Measurements from ENCODE around the gene STAT5B.
"Not testable (repeated sequence)": the region's sequence is repeated elsewhere in the genome, so short reads cannot be mapped to it uniquely, and the experiment has no call there.

Gene STAT5B

DNA sequence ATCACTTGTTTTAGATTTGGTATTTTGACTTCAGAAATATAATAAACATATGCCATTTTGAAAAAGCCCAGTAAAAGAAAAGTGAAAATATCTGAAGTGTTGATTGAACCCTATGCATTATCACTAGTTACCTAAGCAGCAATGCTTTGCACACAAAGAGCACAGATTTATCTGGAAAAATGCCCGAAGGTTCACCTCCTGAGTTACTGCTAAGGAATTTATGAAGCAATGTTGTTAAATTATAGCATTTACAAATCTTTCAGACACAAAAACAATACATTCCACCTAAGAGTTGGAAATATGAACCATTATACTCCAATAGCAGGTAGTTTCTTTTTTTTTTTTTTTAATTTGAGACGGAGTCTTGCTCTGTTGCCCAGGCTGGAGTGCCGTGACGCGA is 43.0 kb downstream of the STAT5B start:
- peak; percentile 33 for DNase-seq (ENCODE audit: low spot score)

DNA sequence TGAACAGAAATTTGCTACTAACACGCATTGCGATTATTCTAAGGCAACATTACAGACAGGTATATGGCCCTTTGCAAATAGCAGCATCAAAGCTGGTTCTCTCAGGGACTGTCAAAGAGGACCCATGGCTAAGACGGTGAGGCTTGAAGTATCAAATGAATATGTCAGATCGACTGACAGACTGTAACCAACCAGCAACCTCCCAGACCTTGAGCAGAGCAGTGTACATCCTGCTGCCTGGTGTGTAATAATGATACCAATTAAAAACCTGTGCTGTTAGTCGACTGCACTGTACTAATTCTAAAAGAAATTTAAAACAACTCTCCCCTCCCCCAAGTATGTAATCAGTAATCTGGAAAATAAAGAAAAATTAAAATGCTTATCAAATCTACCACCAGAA is 46.0 kb downstream of the STAT5B start:
- no peak for DNase-seq (ENCODE audit: low spot score)

DNA sequence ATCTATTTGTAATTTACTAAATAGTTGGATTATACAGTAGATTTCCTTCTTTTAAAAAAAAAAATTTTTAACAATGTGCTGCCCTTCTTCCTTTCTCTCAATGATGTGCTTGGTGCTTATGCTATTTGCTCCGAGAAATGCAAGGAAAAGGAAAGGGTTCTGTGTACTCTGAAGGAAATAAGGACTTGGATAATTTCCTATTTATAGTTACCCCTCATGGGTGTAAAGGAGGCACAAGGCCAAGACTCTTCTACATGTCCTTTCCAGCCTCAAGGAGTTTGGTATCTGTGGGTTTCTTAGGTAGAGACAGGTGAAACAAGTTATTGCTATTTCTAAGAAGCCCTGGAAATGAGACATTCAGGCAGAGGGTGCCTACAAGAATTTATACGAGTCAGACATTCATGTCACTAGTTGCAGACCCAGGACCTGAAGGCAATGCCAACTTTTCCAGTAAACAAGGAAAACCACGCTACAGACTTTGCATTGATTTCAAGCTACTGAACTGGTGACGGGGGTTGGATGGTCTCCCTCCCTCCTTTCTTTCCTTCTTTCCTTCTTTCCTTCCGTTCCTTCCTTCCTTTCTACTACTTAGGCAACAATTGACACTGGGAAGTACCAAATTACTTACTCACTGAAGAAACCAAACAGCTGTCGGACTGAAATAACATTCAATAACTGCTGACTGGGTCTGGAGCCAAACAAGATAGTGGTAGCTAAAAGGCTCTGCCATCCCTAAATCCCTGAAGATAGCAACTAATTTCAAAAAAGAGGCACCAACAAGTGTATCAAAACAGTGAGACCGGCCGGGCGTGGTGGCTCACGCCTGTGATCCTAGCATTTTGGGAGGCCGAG is 48.1 kb downstream of the STAT5B start:
- peak; percentile 8 for DNase-seq (ENCODE audit: low spot score)

DNA sequence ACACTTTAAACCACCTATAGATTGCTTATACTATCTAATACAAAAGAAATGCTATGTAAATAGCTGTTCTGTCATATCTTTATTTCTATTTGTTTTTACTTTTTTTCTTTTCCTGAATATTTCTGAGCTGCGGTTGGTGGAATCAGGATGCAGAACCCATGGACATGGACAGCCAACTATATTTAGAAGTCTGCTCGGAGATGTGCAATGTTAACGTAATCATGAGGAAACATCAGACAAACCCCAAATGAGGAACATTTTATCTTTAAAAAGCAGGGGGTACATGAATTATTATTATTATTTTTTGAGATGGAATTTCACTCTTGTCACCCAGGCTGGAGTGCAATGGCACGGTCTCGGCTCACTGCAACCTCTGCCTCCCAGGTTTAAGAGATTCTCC is 50.5 kb downstream of the STAT5B start:
- no peak for DNase-seq (ENCODE audit: low spot score)

DNA sequence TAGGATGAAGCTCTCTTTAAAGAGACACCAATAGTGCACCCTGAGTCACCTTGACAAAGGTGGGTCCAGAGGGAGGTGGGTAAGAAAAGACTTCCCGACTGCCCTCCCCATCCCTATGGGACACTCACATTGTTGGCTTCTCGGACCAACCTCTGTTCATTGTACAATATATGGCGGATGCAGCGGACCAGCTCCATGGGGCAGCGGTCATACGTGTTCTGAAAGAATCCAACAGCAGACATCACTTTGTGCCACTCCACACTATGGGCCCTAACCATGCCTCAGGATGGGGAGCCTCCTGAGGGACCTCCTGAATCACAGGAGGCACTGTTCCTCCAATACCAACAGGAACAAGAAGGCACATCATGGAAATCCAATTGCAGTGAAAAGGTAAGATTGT is 51.5 kb downstream of the STAT5B start:
- DNase-seq (ENCODE audit: low spot score): no peak

DNA sequence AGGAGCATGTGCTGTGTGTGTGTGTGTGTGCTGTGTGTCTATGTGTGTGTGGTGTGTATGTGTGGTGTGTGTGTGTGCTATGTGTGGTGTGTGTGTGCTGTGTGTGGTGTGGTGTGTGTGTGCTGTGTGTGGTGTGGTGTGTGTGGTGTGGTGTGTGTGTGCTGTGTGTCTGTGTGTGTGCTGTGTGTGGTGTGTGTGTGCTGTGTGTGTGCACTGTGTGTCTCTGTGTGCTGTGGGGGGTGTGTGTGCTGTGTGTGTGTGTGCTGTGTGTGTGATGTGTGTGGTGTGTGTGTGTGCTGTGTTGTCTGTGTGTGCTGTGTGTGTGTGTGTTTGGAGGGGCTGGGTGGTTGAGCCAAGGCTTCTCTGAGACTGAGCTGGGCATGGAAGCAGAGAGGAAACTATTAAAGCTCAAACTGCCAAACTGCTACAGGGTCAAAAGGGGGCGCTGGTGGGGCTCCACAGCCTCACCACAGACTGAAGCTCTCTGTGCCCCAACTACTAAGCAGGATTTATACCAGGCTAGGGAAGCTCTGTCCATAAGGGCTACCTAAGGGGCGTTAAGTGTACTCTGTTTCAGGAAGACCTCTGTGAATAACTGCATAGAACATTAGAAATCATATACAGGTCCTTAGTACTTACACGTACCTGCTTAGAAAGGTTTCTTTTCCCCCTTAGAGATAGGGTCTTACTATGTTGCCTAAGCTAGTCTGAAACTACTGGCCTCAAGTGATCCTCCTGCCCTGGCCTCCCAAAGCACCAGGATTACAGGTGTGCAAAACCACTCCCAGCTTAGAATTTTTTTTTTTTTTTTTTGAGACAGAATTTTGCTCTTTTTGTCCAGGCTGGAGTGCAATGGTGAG is 54.1 kb downstream of the STAT5B start:
- DNase-seq (ENCODE audit: low spot score): peak; percentile 55

DNA sequence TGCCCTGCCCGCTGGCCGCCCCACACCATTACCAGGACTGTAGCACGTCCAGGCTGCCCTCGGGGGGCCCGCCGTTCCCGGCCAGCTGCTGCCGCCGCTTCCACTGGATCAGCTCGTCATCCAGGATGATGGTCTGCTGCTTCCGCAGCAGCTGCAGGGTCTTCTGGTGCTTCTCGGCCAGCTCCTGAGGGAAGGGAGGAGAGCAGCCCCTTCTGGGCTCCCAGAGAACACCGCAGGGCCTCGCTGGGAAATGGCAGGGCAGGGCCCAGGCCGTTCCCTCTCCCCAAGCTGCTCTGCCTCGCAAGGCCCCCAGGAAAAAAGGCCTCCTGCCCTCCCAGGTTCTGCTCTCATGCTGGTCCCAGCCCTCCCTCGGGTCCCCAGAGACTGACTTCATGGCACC is 56.9 kb downstream of the STAT5B start:
- not testable (repeated sequence) for DNase-seq (ENCODE audit: low spot score)

DNA sequence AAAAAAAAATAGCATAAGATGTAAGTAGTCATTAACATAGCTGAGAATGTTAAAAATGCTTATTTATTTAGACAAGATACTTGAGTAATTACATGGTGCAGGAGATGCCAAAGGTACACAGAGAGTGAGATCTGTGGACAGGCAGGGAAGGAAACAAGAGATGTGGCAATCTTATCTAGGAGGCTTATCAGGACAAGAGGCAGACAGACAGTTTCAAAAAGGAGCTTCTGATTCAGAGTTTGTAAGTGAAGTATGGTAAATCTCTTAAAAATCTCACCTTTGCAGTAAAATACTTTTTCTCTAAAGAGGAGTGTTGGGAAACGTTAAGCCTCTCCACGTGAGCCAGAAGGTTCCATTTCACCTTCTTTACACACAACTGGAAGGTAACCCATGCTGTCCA is 62.0 kb downstream of the STAT5B start:
- DNase-seq (ENCODE audit: low spot score): no peak

DNA sequence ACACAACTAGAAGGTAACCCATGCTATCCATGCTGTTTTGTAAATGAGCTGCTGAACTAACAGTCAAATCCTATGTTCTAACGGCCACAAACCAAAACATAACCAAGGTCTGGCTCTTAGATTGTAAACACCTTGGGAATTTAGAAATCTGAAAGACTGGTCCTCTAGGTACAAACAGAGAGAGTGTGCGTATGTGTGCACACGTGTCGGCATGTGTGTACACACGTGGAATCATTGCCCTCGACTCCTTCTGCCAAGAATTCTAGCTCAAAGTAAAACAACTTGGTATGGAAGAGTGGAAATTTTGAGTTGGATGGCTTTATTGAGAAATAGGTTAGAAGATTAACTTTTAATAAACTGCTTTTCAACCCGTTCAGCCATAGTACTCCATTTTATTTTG is 63.8 kb downstream of the STAT5B start:
- DNase-seq (ENCODE audit: low spot score): peak; percentile 31

DNA sequence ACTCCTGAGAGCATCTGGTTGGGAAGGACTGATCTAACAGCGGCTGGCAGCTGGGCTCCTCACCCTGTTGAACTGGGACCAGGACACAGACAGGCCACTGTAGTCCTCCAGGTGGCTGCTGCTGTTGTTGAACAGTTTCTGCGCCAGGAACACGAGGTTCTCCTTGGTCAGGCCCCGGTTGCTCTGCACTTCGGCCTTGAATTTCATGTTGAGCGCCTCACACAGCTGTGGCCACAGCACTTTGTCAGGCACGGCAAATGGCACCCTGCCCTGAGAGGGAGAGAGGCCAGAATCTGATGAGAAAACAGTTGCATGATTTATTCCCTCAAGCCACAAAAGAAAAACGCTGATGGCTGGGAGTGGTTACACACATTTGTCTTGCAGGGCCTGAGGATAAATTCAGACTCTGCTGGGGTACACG is 64.3 kb downstream of the STAT5B start:
- DNase-seq (ENCODE audit: low spot score): peak; percentile 58

DNA sequence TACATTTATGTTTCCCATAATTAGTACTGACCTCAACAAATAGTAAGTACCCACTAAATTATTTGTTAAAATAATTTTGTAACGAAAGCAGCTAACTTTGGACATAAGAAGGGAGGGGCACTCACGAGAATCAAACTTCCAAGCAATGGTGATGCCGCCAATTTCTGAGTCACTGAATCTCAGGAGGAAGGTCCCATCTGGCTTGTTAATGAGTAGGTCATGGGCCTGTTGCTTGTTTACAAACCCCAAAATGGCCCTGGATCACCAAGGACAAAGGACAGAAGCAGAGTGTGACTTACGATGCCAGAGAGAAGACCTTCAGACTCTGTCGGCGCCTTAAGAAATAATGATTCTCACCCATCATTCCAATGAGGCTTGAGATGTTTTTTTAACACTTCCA is 66.1 kb downstream of the STAT5B start:
- no peak for DNase-seq (ENCODE audit: low spot score)

DNA sequence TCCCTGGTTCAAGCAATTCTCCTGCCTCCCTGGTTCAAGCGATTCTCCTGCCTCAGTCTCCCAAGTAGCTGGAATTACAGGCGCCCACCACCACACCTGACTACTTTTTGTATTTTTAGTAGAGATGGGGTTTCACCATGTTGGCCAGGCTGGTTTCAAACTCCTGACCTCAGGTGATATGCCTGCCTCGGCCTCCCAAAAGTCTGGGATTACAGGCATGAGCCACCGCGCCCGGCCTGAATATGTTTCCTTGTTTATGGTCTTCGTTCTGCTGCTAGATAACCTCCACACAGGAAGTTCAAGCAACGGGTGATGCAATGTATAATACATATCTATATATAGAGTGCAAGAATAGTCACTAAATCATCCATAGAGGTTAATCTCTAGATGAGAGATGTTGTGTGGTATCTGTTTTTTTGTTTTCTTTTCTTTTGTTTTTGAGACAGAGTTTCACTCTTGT is 70.0 kb downstream of the STAT5B start:
- DNase-seq (ENCODE audit: low spot score): not testable (repeated sequence)

DNA sequence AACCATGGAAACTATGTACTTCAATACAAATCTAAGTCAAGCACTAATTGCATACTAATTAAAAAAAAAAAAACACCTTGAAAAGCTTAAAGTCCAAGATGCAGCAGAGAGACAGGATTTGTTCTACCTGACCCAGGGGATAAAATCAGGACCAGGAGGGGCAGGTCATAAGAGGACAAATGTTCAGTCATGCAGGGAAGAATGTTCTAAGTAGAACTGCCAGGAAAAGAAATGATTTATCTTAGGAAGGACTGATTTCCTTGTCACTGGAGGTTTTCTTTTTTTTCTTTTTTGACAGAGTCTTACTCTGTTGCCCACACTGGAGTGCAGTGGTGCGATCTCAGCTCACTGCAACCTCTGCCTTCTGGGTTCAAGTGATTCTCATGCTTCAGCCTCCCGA is 72.8 kb downstream of the STAT5B start:
- DNase-seq (ENCODE audit: low spot score): no peak

DNA sequence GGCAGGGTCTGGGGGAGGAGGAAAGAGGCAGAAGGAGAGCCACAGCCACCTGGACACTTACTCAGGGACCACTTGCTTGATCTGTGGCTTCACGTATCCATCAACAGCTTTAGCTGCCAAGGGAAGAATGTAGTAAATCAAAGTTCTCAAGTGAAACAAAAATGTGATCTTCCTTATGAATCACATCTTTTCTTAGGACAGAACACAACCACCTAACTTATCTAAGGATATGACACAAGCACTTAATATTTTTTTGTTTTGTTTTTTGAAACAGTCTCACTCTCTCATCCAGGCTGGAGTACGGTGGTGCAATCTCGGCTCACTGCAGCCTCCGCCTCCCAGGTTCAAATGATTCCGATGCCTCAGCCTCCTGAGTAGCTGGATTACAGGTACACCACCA is 73.5 kb downstream of the STAT5B start:
- DNase-seq (ENCODE audit: low spot score): no peak

DNA sequence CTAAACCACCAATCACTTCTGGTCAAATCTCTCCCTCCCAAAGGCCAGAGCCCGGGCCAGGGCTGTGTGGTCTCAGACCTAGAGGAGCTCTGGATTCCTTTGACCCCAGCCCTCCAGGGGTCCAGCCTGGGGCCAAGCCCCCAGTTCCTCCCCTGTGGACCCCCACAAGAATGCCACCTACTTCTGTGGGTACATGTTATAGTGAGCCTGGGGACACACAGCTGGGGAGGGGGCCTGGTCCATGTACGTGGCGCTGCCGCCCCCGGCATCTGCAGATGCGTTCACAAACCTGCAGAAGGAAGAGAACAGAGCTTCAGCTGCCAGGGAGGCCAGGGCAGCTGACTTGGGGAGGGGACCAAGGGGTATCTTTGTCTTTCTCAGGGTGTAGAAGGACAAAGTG is 74.0 kb downstream of the STAT5B start:
- DNase-seq (ENCODE audit: low spot score): no peak

DNA sequence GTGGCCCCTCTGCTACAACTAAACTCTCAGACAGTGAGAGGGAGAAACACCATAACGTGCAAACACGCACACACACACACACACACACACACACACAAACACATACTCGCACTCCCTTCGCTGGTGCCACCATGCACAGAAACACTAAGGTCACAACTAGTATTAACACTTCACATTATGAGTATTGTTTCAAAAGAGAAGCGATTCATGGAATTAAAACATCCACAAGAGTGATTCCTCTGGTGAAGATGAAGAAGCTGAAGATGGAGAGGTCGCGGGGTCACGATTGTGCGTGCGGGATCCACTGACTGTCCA is 74.8 kb downstream of the STAT5B start:
- DNase-seq (ENCODE audit: low spot score): no peak

DNA sequence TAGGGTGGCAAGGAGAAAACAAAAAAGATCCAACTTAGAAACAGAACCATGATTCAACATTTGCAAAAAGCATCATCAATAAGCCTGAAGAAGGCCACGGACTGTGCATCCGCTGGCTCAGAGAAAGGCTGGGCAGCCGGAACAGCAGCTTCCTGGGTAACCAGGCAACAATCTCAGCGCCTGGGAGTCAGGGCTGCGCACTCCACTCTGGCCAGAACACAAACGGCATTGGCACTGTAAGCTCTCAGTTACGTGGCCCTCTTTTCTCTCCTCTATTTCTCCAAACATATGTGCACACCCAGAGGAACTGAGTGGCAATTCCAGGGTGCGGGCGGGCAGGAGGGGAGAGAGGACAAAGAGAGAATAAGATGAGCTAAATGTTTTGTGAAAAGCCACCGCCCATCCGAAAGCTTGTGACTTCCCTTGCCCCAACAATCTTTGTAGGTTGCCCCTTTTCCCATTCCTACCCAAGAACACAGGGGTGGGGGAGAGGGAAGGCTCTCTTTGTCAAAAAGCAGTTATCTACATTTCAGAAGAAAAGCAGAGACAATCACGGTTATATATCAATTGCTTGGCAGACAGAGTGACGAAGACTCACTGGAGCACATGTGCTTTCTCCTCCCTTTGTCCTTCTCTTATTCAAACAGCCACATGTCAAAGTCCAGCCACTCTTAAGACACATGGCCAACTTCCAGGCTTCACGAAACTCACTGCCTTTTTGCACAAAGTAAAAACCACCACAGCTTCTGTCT is 75.3 kb downstream of the STAT5B start:
- no peak for DNase-seq (ENCODE audit: low spot score)

DNA sequence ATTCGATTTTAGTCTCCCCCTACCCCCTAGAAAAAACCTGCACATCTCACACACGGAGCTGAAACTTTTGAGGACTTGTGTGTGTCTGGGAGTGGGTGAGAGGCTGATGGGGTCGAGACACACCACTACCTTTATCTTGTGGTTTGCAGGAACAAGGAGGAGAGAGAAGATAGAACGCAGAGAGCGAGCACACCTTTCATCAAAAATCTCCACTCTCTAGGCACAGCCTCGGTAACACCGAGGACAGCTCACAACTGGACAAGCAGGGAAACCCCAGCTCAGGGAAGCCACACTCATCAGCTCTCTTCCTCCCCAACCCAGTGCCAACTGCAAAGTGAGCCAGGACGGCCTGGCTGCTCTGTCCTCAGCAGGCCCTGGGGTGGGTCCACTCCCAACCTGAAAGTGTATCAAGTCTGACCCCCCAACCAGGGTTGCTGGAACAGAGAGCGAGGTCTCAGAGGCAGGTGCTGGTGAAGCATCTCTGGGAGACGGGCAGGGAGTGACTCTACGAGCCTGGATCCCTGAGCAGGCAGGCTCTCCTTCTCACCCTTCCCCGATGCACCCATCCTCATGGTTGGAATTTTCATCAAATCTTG is 76.7 kb downstream of the STAT5B start:
- DNase-seq (ENCODE audit: low spot score): no peak

DNA sequence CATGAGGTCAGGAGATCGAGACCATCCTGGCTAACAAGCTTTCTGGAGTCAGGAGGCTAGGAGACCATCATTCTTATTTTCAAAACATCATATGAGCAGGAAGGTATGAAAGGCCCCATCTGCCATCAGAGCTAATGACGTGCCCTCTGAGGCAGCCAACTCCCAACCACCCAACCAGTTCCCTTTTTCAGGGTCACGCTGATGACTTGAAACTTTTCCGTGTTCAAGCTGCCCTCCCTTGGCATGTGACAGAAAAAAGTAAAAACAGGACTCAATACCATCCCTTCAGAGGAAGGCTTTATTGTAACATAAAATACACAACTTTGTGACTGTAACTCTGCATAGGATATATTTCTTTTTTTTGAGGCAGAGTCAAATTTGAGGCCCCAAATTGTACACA is 77.3 kb downstream of the STAT5B start:
- no peak for DNase-seq (ENCODE audit: low spot score)

DNA sequence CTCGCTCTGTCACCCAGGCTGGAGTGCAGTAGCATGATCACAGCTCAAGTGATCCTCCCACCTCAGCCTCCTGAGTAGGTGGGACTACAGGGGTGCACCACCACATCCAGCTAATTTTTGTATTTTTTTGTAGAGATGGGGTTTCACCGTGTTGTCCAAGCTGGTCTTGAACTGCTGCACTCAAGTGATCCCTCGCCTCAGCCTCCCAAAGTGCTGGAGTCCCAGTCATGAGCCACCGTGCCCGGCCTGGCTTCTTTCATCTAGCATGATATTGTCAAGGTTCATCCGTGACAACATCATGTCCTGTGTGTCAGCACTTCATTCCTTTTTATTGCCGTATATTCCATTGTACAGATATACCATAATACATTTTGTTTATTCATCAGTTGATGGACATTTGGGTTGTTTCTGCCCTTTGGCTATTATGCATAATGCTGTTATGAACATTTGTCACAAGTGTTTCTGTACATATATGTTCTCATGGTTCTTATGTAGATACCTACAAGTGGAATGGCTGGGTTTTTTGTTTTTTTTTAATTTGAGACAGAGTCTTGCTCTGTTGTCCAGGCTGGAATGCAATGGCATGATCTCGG is 78.5 kb downstream of the STAT5B start:
- DNase-seq (ENCODE audit: low spot score): no peak

DNA sequence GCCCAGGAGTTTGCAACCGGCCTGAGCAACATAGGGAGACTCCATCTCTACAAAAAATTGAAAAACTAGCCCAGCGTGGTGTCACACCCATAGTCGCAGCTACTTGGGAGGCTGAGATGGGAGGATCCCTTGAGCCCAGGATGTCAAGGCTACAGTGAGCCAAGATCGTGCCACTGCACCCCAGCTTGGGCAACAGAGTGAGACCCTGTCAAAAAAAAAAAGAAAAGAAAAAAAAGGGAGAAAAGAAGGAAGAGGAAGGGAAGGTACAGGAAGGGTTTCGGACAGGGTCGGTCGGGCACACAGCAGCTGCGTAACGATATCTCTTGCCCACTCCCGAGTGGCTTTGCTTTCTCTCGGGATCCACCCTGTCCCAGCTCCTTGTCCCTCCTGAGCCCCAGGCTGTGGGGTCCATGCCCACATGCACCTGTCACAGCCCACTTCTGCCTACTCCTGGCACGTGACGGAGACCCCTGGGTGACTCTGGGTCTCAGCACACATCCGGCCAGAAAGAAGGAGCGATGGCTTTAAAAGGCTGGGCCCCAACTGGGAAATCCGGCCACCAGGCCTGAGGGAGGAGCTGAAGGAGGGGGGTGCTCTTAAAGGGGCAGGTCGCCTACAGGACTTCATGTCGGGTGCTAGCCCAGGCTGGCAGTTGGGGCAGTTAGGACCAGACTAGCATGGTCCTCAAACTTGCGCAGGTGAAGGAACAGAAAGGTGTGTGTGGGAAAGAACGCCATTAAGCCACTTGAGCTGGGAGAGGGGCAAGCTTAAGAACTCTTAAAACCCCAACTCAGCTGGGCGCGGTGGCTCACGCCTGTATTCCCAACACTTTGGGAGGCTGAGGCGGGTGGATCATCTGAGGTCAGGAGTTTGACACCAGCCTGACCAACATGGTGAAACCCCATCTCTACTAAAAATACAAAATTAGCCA is 82.0 kb downstream of the STAT5B start, which contains the start of gene GHDC:
Gene GHDC, minus strand, starts transcription at position 526 of the 931 bp plus-strand sequence. CDS start 913 bp downstream, outside the sequence.
- DNase-seq (ENCODE audit: low spot score): peak; percentile 88

All from AG08395 (cell line).